Measurements from ENCODE around the gene PDZD8. TPM values are rescaled to one million over a fixed set of nuclear protein-coding genes. Genes with fewer than 3 reads are reported as not detected.

Gene PDZD8
- total RNA-seq (21.9 and 22.6 TPM in 2 replicates), polyA plus RNA-seq (3.8 and 5.9 TPM in 2 replicates), polyA minus RNA-seq (25.5 and 32.3 TPM in 2 replicates), Bru-seq, nascent RNA (percentile 82 among the genes with signal in this experiment), BruChase-seq, experiment 1, labeled RNA remaining after a 6-hour chase (percentile 86 among the genes with signal in this experiment), BruChase-seq, experiment 2, labeled RNA remaining after a 2-hour chase (percentile 81 among the genes with signal in this experiment)
- 9.2 and 9.5 TPM in 2 replicates for polyA plus RNA-seq (2011; cell fraction: cytosol; rRNA removed)
- polyA plus RNA-seq (2011; cell fraction: nucleus; rRNA removed), result 9.2 and 12.1 TPM in 2 replicates
- polyA plus RNA-seq (2012), result 18.0 and 24.7 TPM in 2 replicates
- 76.1 TPM for polyA minus RNA-seq (2011; cell fraction: cytosol; rRNA and poly(A)+ RNA removed)
- polyA minus RNA-seq (2011; cell fraction: nucleus; rRNA and poly(A)+ RNA removed), result 21.2 and 26.4 TPM in 2 replicates
- long read RNA-seq, full-length matches to known transcripts, result 13 of 22 reads
- long read RNA-seq, partial matches to known transcripts, result 0 of 22 reads
- long read RNA-seq, other reads (novel, unspliced or antisense), result 9 of 22 reads

- Histone ChIP-seq H3K4me1 (ENCODE audit: control insufficient read depth, extremely low read depth, insufficient read depth, low read length) (peaks cover 21% of the 10 kb centered on the region), H3K9me1 (replicated peaks; ENCODE audit: control insufficient read depth, extremely low read depth, insufficient read depth, low read length) (no peaks in the 10 kb centered on the region), H3K9ac (replicated peaks; ENCODE audit: extremely low read depth, insufficient read depth, low read length) (peak within 1 kb of the TSS; percentile 86), H4K20me1 (replicated peaks; ENCODE audit: control insufficient read depth, extremely low read depth, insufficient read depth, low read length) (peaks cover 7% of the 10 kb centered on the region), H3K27ac (ENCODE audit: insufficient read depth, low read depth, low read length) (peak within 1 kb of the TSS; percentile 83), H2AFZ (ENCODE audit: low read depth, low read length) (peak within 1 kb of the TSS; percentile 97), H3K79me2 (ENCODE audit: control insufficient read depth, insufficient read depth, low read length) (peaks cover 45% of the 10 kb centered on the region), H3K9me3 (replicated peaks; ENCODE audit: control insufficient read depth, insufficient read depth, low read length) (no peaks in the 10 kb centered on the region), H3K27me3 (ENCODE audit: control insufficient read depth in 2 of 2, insufficient read depth in 2 of 2, low read length in 2 of 2) (peaks cover 22 to 29% of the 10 kb centered on the region in 2 experiments), H3K36me3 (ENCODE audit: control insufficient read depth in 2 of 2, extremely low read depth in 1 of 2, insufficient read depth in 2 of 2, low read length in 2 of 2) (no peaks in the 10 kb centered on the region), H3K4me3 (replicated peaks in 1 of 3; ENCODE audit: insufficient read depth in 1 of 3, low read depth in 1 of 3, low read length in 3 of 3) (peak within 1 kb of the TSS; percentile 47 to 88 (median 84)), H3K4me2 (ENCODE audit: insufficient read depth, low read length) (peak within 1 kb of the TSS; percentile 82)
- FAIRE-seq (peak; percentile 81), DNase-seq (ENCODE audit: low read depth, low spot score) (peak; percentile 92)
- TF ChIP-seq POLR2AphosphoS5 (IDR thresholded peaks at IDR 0.05; ENCODE audit: insufficient read depth, low read depth, low read length) (peak; percentile 92), MAX (IDR thresholded peaks at IDR 0.05; ENCODE audit: insufficient read depth, insufficient read length) (peak; percentile 72), MYC (IDR thresholded peaks at IDR 0.05; ENCODE audit: low read depth, low read length) (no peak), POLR2A (IDR thresholded peaks at IDR 0.05; ENCODE audit: low read depth, low read length) (peak; percentile 87), EZH2 (IDR thresholded peaks at IDR 0.05; ENCODE audit: borderline replicate concordance, low read depth, low read length, severe bottlenecking) (no peak), CTCF (IDR thresholded peaks at IDR 0.05; ENCODE audit: extremely low read depth in 1 of 2, insufficient read depth in 1 of 2, low read depth in 1 of 2, low read length in 2 of 2) (no peak)
- CTCF ChIA-PET, result no interaction called here
- POLR2A ChIA-PET, result no interaction called here
- dilution Hi-C loops (cut with MboI; ENCODE audit: extremely low pct_ligation_motif_present, low sequenced_read_pairs), result no loop called here
- intact Hi-C loops (cut with micrococcal nuclease), result loop anchor here (1.0 to 10.0 kb wide), 8 partner anchors 9 to 1379 kb away; partner anchors contain the start of genes CACUL1, RAB11FIP2 and SHTN1
- TSS peak; percentile 84 for BruUV-seq (replicated peaks)
Measured at GRCh38 chr10:117375360-117376178, at the start of gene PDZD8. TSS of gene PDZD8 (minus strand) at chr10:117375440. CDS start at chr10:117375227, 213 bp downstream.
